HEK293 (cell line): ENCODE measurements around the gene CIZ1.

Source experiments
- CTCF ChIA-PET: fragments of 350-600 bp; formaldehyde crosslinking; extraction: SDS; loops from one replicate; lab custom pipeline; 2021; ENCODE audit warnings: antibody characterized with exemption; lab: Yijun Ruan, JAX
- POLR2A ChIA-PET: fragments of 300-600 bp; formaldehyde crosslinking; extraction: SDS; loops from one replicate; lab custom pipeline; 2020; ENCODE audit warnings: antibody characterized with exemption, inconsistent platforms; lab: Yijun Ruan, JAX
- H3K27ac ChIP-seq: fragments of 200-500 bp; sonication (Bioruptor generic); 2 replicates; pipeline ENCODE4 v1.5.1; 2014; ENCODE audit warnings: low read depth, low read length, control low read depth, inconsistent platforms; ENCODE audit errors: extremely low read depth
- H3K36me3 ChIP-seq, 2 experiments: fragments of 200-500 bp in 1 of 2; sonication (Bioruptor generic) in 1 of 2; 1 replicate in 1 of 2; 2 replicates in 1 of 2; pipeline ENCODE4 v1.5.1; 2014 to 2017; ENCODE audit warnings: inconsistent platforms in 2 of 2, low read length in 2 of 2; ENCODE audit not compliant: control insufficient read depth in 2 of 2, insufficient read depth in 1 of 2
- H3K4me1 ChIP-seq: fragments of 200-500 bp; sonication (Bioruptor generic); 2 replicates; pipeline ENCODE4 v1.5.1; 2014; ENCODE audit warnings: mild to moderate bottlenecking, low read length, inconsistent platforms; ENCODE audit not compliant: control insufficient read depth, insufficient read depth
- H3K4me3 ChIP-seq: 2 replicates; pipeline ENCODE4 v1.5.1; 2011; ENCODE audit warnings: low read depth, mild to moderate bottlenecking, control low read depth, low read length, moderate library complexity
- H3K9me3 ChIP-seq: fragments of 200-500 bp; sonication (Bioruptor generic); 2 replicates; pipeline ENCODE4 v1.5.1; 2014; ENCODE audit warnings: low read depth, low read length, inconsistent platforms; ENCODE audit not compliant: control insufficient read depth, insufficient read depth
- OVOL3 ChIP-seq: fragments of 450-650 bp; formaldehyde crosslinking; IDR thresholded peaks from 2 replicates; pipeline ENCODE4 v1.5.1; 2016; ENCODE audit warnings: missing biosample characterization, missing genetic modification characterization
- SP2 ChIP-seq: fragments of 450-650 bp; formaldehyde crosslinking; IDR thresholded peaks from 2 replicates; pipeline ENCODE4 v1.5.1; 2016; ENCODE audit warnings: missing biosample characterization, missing genetic modification characterization
- WT1 ChIP-seq: fragments of 450-650 bp; formaldehyde crosslinking; IDR thresholded peaks from 2 replicates; pipeline ENCODE4 v1.5.1; 2016; ENCODE audit warnings: missing biosample characterization, missing genetic modification characterization
- ZNF112 ChIP-seq: fragments of 450-650 bp; formaldehyde crosslinking; IDR thresholded peaks from 2 replicates; pipeline ENCODE4 v1.5.0; 2017; ENCODE audit warnings: missing biosample characterization, missing genetic modification characterization
- ZNF132 ChIP-seq: fragments of 450-650 bp; formaldehyde crosslinking; IDR thresholded peaks from 2 replicates; pipeline ENCODE4 v1.5.1; 2017; ENCODE audit warnings: missing biosample characterization, missing genetic modification characterization, borderline replicate concordance
- ZNF138 ChIP-seq: fragments of 450-650 bp; formaldehyde crosslinking; IDR thresholded peaks from 2 replicates; pipeline ENCODE4 v1.5.1; 2016; ENCODE audit warnings: missing biosample characterization, missing genetic modification characterization, borderline replicate concordance
- ZNF140 ChIP-seq: fragments of 450-650 bp; formaldehyde crosslinking; IDR thresholded peaks from 2 replicates; pipeline ENCODE4 v1.5.1; 2016; ENCODE audit warnings: missing biosample characterization, missing genetic modification characterization
- ZNF2 ChIP-seq: fragments of 450-650 bp; formaldehyde crosslinking; IDR thresholded peaks from 2 replicates; pipeline ENCODE4 v1.5.1; 2016; ENCODE audit warnings: missing biosample characterization, missing genetic modification characterization
- ZNF214 ChIP-seq: fragments of 450-650 bp; formaldehyde crosslinking; IDR thresholded peaks from 2 replicates; pipeline ENCODE4 v1.5.1; 2017; ENCODE audit warnings: missing biosample characterization, mild to moderate bottlenecking, missing genetic modification characterization, borderline replicate concordance
- ZNF248 ChIP-seq: fragments of 450-650 bp; formaldehyde crosslinking; IDR thresholded peaks from 2 replicates; pipeline ENCODE4 v1.5.1; 2017; ENCODE audit warnings: missing biosample characterization, missing genetic modification characterization
- ZNF274 ChIP-seq, 2 experiments: fragments of 200-500 bp in 1 of 2; fragments of 450-650 bp in 1 of 2; sonication (Bioruptor generic) in 1 of 2; formaldehyde crosslinking in 1 of 2; IDR thresholded peaks; 2 replicates each; pipeline versions ENCODE4 v1.5.1 to v1.6.1; 2014 to 2016; ENCODE audit warnings: borderline replicate concordance in 1 of 2, inconsistent platforms in 1 of 2, low read length in 1 of 2, missing biosample characterization in 1 of 2, missing genetic modification characterization in 1 of 2
- ZNF302 ChIP-seq: fragments of 450-650 bp; formaldehyde crosslinking; IDR thresholded peaks from 2 replicates; pipeline ENCODE4 v1.5.1; 2016; ENCODE audit warnings: missing biosample characterization, missing genetic modification characterization, low read depth
- ZNF548 ChIP-seq: fragments of 450-650 bp; formaldehyde crosslinking; IDR thresholded peaks from 2 replicates; pipeline ENCODE4 v1.5.1; 2016; ENCODE audit warnings: missing biosample characterization, missing genetic modification characterization
- ZNF664 ChIP-seq: fragments of 450-650 bp; formaldehyde crosslinking; IDR thresholded peaks from 2 replicates; pipeline ENCODE4 v1.5.1; 2016; ENCODE audit warnings: missing biosample characterization, missing genetic modification characterization
- ZNF792 ChIP-seq: fragments of 450-650 bp; formaldehyde crosslinking; IDR thresholded peaks from 2 replicates; pipeline ENCODE4 v1.5.1; 2016; ENCODE audit warnings: missing biosample characterization, missing genetic modification characterization
- ZSCAN30 ChIP-seq: fragments of 450-650 bp; IDR thresholded peaks from 2 replicates; pipeline ENCODE4 v1.5.1; 2018; ENCODE audit warnings: missing biosample characterization, mild to moderate bottlenecking, missing genetic modification characterization, moderate library complexity
- TF ChIP-seq, protein P1 (sequence below): fragments of 450-650 bp; formaldehyde crosslinking; IDR thresholded peaks from 2 replicates; pipeline ENCODE4 v1.5.1; 2016; ENCODE audit warnings: missing biosample characterization, missing genetic modification characterization
- TF ChIP-seq, protein P2 (sequence below): fragments of 450-650 bp; formaldehyde crosslinking; IDR thresholded peaks from 2 replicates; pipeline ENCODE4 v1.5.1; 2017; ENCODE audit warnings: missing biosample characterization, missing genetic modification characterization
- TF ChIP-seq, protein P3 (sequence below): fragments of 450-650 bp; formaldehyde crosslinking; IDR thresholded peaks from 2 replicates; pipeline ENCODE4 v1.5.1; 2017; ENCODE audit warnings: missing biosample characterization, missing genetic modification characterization

Gene CIZ1

DNA sequence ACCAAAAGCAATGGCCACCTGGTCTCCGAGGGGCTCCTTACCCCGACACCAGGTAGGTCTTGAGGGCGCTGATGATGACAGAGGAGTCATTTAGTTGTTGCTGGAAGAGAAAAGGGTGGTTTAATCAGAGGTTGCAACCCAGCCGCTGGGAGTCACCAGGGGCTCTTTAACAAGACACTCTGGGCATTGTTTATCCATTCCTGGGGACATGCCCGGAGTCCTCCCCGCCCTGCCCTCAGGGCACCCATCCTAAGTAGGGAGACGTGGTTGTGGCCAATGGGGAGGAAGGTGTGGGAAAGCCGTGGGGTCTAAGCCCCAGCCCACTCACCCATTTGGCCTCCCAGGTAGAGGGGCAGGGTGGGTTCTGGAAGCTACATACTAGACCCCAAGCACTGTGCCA is 66.9 kb downstream of the CIZ1 start:
- Histone ChIP-seq H3K36me3 (peaks cover 0 to 56% of the 10 kb centered on the region in 2 experiments; a peak in 2 of 3 replicates), H3K27ac (no peak overlapping the region), H3K4me1 (no peaks in the 10 kb centered on the region), H3K4me3 (no peak overlapping the region), H3K9me3 (no peaks in the 10 kb centered on the region)
- POLR2A ChIA-PET: interaction anchor here (0.6 to 1.4 kb wide), 3 partner anchors 25 to 57 kb away, joined by 3 to 4 read pairs (median 3); partner anchors contain the start of genes BBLN and NAIF1
- no peak for TF ChIP-seq ZNF302 (tag by site-specific recombination)
- TF ChIP-seq, protein P1, sequence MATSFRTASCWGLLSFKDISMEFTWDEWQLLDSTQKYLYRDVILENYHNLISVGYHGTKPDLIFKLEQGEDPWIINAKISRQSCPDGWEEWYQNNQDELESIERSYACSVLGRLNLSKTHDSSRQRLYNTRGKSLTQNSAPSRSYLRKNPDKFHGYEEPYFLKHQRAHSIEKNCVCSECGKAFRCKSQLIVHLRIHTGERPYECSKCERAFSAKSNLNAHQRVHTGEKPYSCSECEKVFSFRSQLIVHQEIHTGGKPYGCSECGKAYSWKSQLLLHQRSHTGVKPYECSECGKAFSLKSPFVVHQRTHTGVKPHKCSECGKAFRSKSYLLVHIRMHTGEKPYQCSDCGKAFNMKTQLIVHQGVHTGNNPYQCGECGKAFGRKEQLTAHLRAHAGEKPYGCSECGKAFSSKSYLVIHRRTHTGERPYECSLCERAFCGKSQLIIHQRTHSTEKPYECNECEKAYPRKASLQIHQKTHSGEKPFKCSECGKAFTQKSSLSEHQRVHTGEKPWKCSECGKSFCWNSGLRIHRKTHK (tag by site-specific recombination): no peak
- TF ChIP-seq ZNF140 (tag by site-specific recombination): no peak
- no peak for TF ChIP-seq ZSCAN30 (tag by site-specific recombination)
- no peak for TF ChIP-seq ZNF214 (tag by site-specific recombination)
- CTCF ChIA-PET: interaction anchor here (0.5 to 2.7 kb wide), 28 partner anchors 8 to 235 kb away, joined by 3 to 19 read pairs (median 4); partner anchors contain the start of genes CIZ1, DNM1, EEIG1 and NAIF1

DNA sequence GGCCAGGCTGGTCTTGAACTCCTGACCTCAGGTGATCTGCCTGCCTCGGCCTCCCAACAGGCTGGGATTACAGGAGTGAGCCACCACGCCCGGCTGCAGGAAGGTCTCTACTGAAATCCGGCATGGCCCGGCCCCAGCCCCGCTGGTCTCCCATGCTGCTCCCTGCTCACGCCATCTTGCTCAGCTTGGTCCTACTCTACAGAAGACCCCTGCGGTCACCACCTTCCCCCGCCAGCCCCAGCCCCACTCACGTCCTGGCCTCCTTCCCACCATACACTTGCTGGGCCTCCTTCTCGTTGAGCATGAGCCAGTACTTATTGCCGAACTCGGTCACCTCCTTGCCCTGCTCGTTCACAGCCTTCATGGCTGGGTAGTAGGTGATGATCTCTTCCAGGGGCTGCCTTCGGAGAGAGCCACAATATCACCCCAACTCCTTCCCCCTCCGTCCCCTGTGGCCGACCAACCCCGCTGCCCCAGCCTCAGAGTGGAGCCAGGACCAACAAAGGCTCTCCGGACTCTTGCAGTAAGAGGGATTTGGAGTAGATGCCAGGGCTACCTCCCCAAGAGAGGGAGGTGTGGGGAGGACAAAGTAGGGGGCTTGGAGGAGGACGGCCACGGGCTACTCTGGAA is 67.8 kb downstream of the CIZ1 start:
- TF ChIP-seq ZNF274 (IDR thresholded peaks at IDR 0.05; ENCODE audit: low read length): no peak
- no peak for TF ChIP-seq ZNF274 (tag by site-specific recombination; IDR thresholded peaks at IDR 0.05; ENCODE audit: borderline replicate concordance)
- no peak for TF ChIP-seq ZNF132 (tag by site-specific recombination)
- no peak for TF ChIP-seq WT1 (tag by site-specific recombination)
- TF ChIP-seq OVOL3 (tag by site-specific recombination): no peak
- TF ChIP-seq ZNF302 (tag by site-specific recombination): no peak
- TF ChIP-seq ZNF548 (tag by site-specific recombination): no peak
- no peak for TF ChIP-seq ZNF248 (tag by site-specific recombination)
- TF ChIP-seq SP2 (tag by site-specific recombination): no peak
- TF ChIP-seq ZNF792: no peak
- TF ChIP-seq, protein P2, sequence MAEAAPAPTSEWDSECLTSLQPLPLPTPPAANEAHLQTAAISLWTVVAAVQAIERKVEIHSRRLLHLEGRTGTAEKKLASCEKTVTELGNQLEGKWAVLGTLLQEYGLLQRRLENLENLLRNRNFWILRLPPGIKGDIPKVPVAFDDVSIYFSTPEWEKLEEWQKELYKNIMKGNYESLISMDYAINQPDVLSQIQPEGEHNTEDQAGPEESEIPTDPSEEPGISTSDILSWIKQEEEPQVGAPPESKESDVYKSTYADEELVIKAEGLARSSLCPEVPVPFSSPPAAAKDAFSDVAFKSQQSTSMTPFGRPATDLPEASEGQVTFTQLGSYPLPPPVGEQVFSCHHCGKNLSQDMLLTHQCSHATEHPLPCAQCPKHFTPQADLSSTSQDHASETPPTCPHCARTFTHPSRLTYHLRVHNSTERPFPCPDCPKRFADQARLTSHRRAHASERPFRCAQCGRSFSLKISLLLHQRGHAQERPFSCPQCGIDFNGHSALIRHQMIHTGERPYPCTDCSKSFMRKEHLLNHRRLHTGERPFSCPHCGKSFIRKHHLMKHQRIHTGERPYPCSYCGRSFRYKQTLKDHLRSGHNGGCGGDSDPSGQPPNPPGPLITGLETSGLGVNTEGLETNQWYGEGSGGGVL (tag by site-specific recombination): no peak
- TF ChIP-seq, protein P3, sequence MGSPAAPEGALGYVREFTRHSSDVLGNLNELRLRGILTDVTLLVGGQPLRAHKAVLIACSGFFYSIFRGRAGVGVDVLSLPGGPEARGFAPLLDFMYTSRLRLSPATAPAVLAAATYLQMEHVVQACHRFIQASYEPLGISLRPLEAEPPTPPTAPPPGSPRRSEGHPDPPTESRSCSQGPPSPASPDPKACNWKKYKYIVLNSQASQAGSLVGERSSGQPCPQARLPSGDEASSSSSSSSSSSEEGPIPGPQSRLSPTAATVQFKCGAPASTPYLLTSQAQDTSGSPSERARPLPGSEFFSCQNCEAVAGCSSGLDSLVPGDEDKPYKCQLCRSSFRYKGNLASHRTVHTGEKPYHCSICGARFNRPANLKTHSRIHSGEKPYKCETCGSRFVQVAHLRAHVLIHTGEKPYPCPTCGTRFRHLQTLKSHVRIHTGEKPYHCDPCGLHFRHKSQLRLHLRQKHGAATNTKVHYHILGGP (tag by site-specific recombination): no peak
- TF ChIP-seq ZNF2 (tag by site-specific recombination): no peak
- TF ChIP-seq ZNF112: no peak
- TF ChIP-seq ZNF664 (tag by site-specific recombination): no peak
- TF ChIP-seq ZNF138 (tag by site-specific recombination): no peak
- ChIA-PET CTCF (interaction anchor here (0.5 to 2.7 kb wide), 4 partner anchors 10 to 829 kb away, joined by 3 to 19 read pairs (median 4); no protein-coding TSS in a partner anchor), POLR2A (no interaction called here)
- H3K4me1 ChIP-seq: no peaks in the 10 kb centered on the region
- peaks cover 0 to 56% of the 10 kb centered on the region in 2 experiments; a peak in 2 of 3 replicates for H3K36me3 ChIP-seq
- H3K4me3 ChIP-seq: no peak overlapping the region
- H3K27ac ChIP-seq: no peak overlapping the region
- no peaks in the 10 kb centered on the region for H3K9me3 ChIP-seq
